GM23248 (cell line): ENCODE data around the gene SGSM2.

Experiments
- EZH2 ChIP-seq: fragments of 200-600 bp; sonication (generic); IDR thresholded peaks from 2 replicates; pipeline ENCODE4 v1.6.1; 2018; ENCODE audit warnings: antibody characterized with exemption, mild to moderate bottlenecking; ENCODE audit not compliant: insufficient read depth, poor library complexity, severe bottlenecking
- EZH2phosphoT487 ChIP-seq: fragments of 200-600 bp; sonication (generic); IDR thresholded peaks from 2 replicates; pipeline ENCODE4 v1.6.1; 2018; ENCODE audit warnings: antibody characterized with exemption, moderate library complexity, mild to moderate bottlenecking, low read depth; ENCODE audit not compliant: insufficient read depth

GRCh38 chr17:2351269-2351668 lies 14.0 kb downstream of the SGSM2 start:
- TF ChIP-seq EZH2 (no peak), EZH2phosphoT487 (no peak)
